HG02852 (cell line): Measurements from ENCODE around the gene MAP3K3.
A peak's percentile ranks its signal among the peaks of the same experiment; 100 is the strongest.

Experiments used
- ATAC-seq: cut with Tn5 transposase; IDR thresholded peaks from one replicate; pipeline ENCODE4 v1.9.1; 2021; ENCODE audit warnings: mild to moderate bottlenecking, moderate library complexity; ENCODE audit not compliant: unreplicated experiment

The MAP3K3 gene

DNA sequence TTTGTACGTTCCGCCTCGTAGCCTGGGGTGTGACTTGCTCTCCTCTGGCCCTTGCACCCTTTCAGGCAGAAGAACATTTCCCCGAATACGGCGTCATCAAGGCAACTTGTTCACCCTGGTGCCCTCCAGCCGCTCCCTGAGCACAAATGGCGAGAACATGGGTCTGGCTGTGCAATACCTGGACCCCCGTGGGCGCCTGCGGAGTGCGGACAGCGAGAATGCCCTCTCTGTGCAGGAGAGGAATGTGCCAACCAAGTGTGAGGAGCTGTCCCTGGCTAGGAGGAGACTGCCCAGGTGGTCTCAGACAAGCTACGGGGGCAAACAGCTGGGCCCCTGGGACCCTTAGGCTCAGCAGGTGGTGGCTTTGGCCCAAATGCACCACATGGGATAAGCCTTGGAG is 67.3 kb downstream of the MAP3K3 start:
- no peak for ATAC-seq

DNA sequence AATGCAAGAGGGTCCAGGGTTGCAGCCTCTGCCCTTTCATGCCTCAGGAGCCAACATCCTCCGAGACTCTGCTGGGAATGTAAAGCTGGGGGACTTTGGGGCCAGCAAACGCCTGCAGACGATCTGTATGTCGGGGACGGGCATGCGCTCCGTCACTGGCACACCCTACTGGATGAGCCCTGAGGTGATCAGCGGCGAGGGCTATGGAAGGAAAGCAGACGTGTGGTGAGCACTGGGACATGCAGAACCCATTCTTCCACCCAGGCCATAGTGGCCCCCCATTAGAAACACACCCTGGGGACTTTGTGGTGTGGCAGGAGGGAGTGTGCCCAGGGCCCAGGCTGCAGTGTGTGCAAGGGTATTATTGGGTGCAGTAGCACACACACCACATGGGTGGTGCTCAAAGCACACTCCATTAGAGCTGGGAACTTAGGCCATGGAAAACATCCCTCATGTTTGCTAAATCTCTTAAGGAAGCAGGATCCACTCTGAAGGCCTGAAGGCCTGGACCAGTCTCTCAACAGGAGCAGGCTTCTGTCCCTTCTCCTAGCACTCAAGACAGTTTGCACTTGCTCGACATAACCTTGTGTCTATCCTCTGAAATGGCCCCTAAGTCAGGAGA is 70.1 kb downstream of the MAP3K3 start:
- ATAC-seq = no peak

DNA sequence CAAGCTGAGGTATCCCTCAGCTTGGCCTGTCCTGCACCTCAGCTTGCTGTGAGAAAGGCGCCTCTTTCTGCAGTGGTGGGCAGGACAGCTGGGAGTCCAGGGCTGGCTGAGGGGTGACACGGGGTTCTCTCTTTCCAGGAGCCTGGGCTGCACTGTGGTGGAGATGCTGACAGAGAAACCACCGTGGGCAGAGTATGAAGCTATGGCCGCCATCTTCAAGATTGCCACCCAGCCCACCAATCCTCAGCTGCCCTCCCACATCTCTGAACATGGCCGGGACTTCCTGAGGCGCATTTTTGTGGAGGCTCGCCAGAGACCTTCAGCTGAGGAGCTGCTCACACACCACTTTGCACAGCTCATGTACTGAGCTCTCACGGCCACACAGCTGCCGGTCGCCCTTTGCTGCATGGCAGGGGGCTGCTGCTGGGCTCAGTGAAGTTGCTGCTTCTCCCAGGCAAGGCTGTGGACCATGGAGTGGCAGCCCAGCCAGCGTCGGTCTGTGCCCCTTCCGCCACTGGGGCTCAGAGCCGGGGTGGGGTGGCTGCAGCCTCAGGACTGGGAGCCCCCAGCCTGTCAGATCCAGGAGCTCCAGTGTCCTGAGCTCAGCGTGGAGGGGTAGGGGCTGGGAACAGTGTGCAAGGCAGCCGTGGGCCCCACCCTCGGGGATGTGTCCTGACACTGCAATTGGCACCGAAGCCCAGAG is 71.3 kb downstream of the MAP3K3 start:
- ATAC-seq = no peak

DNA sequence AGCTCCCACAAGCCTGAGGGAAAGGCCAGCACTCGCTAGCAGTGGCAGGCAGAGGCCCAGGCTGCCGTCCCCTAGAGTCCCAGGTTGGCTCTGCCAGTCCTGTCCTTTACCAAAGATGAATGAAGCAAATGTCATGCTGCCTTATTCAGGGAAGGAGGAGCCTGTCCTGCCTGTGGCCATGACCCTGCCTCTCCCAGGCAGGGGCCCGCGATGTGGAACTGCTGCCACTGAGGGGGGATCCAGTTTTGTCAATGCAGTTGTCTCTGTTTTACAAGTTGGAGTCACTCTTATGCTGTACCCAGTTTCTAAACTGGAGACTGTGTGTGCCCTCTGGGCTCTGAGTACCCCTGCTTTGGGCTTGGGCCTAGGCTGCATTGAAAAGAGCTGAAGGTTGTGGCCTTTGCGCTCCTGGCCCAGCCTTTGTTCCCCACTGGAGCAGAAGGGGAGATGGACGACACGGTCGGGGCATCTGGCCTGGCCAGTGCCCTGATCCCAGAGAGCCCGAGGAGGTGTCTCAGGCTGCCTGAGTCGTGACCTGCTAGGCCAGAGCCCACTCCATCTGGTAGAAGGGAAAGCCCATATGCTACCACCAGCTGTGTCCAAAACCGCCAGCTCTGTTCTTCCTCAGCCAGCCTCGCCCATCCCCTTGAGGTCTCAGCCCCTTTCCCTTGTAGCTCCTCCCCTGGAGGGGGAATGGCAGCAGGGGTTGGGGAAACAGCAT is 72.2 kb downstream of the MAP3K3 start:
- no peak for ATAC-seq

DNA sequence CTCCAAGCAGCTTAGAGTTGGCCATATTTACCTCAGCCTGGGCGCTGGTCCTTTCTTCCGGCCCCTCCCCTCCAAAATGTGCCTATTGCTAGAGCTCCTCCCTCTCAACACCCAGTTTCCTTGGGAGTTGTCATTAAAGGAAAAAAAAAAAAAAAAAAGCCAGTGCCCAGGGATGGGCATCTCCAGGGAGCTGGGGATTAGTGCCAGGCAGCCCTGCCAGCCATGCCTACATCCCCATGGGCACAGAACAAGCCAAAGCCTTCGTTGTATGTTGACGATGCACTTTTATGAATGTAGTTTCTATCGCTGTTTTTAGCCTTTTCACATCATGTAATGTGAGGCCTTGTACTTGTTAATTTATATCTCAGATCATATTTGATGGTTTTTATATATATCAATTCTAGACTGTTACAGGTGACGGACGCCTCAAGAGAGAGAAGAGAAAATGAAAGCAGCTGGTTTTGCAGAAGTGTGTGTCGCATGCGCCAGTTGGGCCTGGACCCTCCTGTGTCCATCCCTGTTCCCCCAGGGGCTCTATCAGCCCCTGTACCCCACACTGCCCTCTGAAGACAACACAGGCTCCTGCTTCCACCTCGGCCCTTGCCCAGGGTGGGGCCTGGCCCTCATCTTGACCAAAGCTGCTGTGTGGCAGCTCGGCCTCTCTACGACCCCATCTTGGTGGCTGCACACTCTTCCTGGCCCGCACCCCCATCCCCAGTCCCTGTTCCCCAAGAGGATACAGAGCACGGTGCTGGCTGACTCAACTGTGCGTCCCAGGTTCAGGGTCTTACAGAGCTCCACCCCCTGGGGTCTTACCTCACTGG is 72.9 kb downstream of the MAP3K3 start:
- no peak for ATAC-seq

DNA sequence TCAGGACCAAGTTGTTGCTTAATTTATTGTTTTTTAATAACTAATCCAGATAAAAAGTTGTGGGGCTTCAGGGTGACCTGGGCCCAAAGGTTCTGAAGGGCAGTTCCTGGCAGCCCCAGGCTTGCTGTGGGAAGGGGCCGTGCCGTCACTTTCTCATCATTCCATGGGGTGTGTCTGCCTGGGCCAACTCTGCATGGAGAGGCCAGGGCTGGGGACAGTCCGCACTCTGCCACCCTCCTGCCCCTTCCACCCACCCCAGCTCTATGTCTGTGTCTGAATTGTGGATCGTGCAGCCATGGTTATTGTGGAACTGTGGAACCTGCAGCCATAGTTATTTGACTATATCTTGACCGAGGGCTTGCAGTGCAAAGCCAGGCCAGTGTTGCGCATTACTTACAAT is 73.7 kb downstream of the MAP3K3 start:
- ATAC-seq = no peak

- ATAC-seq = no peak
Observed at GRCh38 chr17:63696381-63696961, 74.3 kb downstream of the MAP3K3 start.

GRCh38 chr17:63697341-63698286 is 75.4 kb downstream of the MAP3K3 start:
- ATAC-seq = peak; percentile 24

DNA sequence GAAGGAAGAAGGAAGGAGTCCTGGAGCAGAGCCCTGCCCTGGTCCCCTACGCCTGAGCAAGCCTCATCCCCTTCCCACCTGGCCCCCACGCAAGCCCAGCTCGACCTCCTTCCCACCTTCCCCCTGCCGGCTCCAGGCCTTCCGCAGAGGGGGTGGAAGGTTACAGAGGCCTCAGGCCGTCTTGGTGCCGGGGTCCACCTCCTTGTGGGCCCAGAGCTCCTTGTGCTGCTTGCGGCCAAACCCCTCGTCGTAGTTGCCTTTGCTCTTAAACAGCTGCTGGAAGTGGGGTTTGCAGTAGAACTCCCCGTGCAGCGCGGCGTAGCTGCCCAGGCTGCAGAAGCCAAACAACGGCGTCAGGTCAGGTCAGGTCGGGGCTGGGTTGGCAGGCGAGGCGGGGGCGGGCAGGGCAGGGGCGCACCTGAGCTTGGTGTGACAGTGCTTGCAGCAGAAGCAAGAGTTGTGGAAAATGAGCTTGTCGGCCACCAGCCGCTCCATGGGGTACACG is 76.2 kb downstream of the MAP3K3 start:
- ATAC-seq = no peak

- ATAC-seq = peak; percentile 29
Observed at GRCh38 chr17:63698886-63699637, 76.8 kb downstream of the MAP3K3 start.

DNA sequence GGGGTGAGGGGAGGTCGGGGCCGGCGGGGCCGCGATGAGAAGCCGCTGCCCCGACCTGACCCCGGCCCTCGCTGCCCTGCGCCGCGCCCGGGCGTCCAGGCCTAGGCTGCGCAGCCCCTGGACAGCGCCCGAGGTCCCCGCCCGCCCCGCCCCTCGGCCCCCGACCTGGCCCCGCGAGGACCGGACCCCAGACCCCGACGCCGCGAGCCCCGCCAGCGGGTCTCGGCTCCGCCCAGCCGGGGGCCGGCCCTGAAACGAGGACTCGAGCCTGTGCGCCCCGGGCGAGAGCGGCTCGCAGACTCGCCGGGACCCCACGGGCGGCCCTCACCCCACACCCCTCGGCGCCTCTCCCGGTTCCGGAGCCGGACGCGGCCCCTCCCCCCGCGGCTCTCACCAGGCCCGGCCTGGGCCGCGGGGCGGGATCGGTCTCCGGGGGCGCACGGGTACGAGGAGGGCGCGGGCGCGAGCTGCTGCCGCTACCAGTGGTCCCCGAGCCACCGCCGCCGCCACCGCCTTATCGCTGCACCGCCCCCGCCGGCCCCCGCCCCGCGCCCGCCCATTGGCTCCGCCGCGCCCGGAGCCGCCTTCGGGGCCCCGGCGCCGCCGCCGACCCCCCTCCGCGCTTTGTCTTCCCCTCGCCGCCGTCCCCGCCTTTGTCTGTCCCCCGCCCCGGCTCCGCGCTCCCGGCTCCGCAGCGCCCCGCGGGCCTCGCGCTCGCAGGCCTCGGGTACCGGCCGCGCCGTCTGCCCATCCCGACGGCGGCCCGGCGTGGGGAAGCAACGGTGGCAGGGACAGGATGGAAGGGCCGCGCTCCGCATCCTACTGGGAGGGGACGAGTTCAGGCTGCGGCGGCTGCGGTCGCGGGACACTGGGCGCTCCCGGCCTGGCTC is 77.7 kb downstream of the MAP3K3 start, which contains the start of gene LIMD2:
Gene LIMD2, minus strand, starts transcription at position 488 of the 890 bp plus-strand sequence. CDS start 827 bp downstream, outside the sequence.
- peak; percentile 25 for ATAC-seq

GRCh38 chr17:63700528-63701455 is 78.6 kb downstream of the MAP3K3 start:
- ATAC-seq = no peak

DNA sequence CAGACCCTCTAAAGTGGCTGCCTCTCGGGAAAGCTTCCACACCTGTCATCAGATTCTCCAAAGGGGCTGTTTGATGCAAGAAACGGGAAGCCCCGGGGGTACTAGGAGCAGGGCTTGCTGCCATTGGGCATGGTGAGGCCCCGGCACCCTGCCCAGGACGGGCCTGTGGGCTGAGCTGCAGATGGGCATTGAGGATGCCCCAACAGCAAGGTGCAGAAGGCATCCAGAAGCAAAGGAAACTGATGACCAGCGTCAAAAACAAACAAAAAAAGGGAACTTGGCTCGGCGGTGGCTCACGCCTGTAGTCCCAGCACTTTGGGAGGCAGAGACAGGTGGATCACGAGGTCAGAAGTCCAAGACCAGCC is 79.2 kb downstream of the MAP3K3 start:
- no peak for ATAC-seq

GRCh38 chr17:63701868-63702720 is 79.9 kb downstream of the MAP3K3 start:
- ATAC-seq = no peak

DNA sequence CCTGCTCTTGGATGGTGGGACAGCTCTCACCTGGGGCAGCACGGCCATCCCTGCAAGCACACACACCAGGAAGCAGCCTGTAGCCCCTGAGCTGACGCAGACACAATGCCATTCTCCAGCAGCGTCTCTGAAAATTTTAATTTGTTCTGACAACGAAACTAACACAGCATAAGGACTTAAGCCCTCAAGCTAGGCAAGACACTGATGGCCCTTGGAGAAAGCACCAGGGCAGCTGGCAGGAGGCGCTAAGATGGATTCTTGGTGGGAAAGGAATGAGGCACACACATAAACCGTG is 80.5 kb downstream of the MAP3K3 start:
- ATAC-seq = no peak

DNA sequence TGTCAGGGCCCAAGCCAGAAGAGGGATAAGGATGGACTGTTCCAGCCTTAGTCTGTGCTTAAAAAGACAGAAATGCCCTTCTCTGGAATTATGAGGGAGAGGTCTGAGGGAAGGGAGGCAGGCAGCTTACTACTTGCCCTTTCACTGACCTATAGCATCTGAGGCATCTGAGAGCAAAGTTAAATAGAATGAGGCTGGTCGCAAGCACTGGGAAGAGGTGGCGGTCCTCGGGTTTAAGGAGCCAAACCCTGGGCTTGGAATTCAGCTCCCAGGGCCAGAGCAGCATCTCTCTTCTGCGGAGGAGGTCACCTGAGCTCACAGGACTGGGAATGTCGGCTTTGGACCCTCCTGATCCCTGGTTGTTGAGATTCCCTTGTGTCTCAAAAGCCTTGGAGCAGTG is 80.8 kb downstream of the MAP3K3 start:
- no peak for ATAC-seq
